Loucy (cell line): ENCODE results near the gene SCN8A.

Experiments
- H2AFZ ChIP-seq: fragments of 200-600 bp; sonication (generic); 2 replicates; pipeline ENCODE4 v1.6.0; 2016; ENCODE audit warnings: antibody characterized with exemption, mild to moderate bottlenecking, low read length, moderate library complexity
- H3F3A ChIP-seq: fragments of 200-600 bp; 2 replicates; pipeline ENCODE4 v1.6.0; 2016; ENCODE audit warnings: antibody characterized with exemption, low read depth, mild to moderate bottlenecking
- H3K27me3 ChIP-seq: fragments of 200-600 bp; sonication (generic); 2 replicates; pipeline ENCODE4 v1.6.1; 2014; ENCODE audit warnings: low read length, mild to moderate bottlenecking; ENCODE audit not compliant: insufficient read depth, poor library complexity, severe bottlenecking
- H3K36me3 ChIP-seq: fragments of 200-600 bp; sonication (generic); 2 replicates; pipeline ENCODE4 v1.6.1; 2016; ENCODE audit warnings: low read length; ENCODE audit not compliant: insufficient read depth
- H3K4me1 ChIP-seq: fragments of 200-600 bp; sonication (generic); 2 replicates; pipeline ENCODE4 v1.5.1; 2014; ENCODE audit warnings: low read length, mild to moderate bottlenecking; ENCODE audit not compliant: insufficient read depth, poor library complexity, severe bottlenecking
- H3K4me2 ChIP-seq: fragments of 200-600 bp; sonication (generic); 2 replicates; pipeline ENCODE4 v1.6.0; 2014; ENCODE audit warnings: antibody characterized with exemption, low read length, low read depth, mild to moderate bottlenecking; ENCODE audit not compliant: poor library complexity, severe bottlenecking
- H3K4me3 ChIP-seq: fragments of 200-600 bp; sonication (generic); 2 replicates; pipeline ENCODE4 v1.5.1; 2014; ENCODE audit warnings: low read length, mild to moderate bottlenecking, mixed read lengths; ENCODE audit not compliant: poor library complexity, severe bottlenecking
- H3K79me2 ChIP-seq: fragments of 200-600 bp; sonication (generic); 2 replicates; pipeline ENCODE4 v1.6.1; 2014; ENCODE audit warnings: low read length; ENCODE audit not compliant: insufficient read depth
- H3K9ac ChIP-seq: fragments of 200-600 bp; sonication (generic); 2 replicates; pipeline ENCODE4 v1.6.0; 2014; ENCODE audit warnings: mild to moderate bottlenecking, low read depth, low read length, moderate library complexity; ENCODE audit not compliant: poor library complexity, severe bottlenecking
- H3K9me2 ChIP-seq: fragments of 200-600 bp; sonication (generic); replicated peaks from 2 replicates; pipeline ENCODE4 v1.6.1; 2016; ENCODE audit warnings: low read depth, low read length, mixed read lengths
- H3K9me3 ChIP-seq: fragments of 200-600 bp; sonication (generic); 2 replicates; pipeline ENCODE4 v1.6.1; 2014; ENCODE audit warnings: mild to moderate bottlenecking, antibody characterized with exemption, low read length, low read depth; ENCODE audit not compliant: insufficient read depth
- H4K20me1 ChIP-seq: fragments of 200-600 bp; sonication (generic); 2 replicates; pipeline ENCODE4 v1.6.0; 2014; ENCODE audit warnings: antibody characterized with exemption, low read length, mild to moderate bottlenecking; ENCODE audit not compliant: insufficient read depth, poor library complexity, severe bottlenecking
- CTCF ChIP-seq: fragments of 200-600 bp; sonication (generic); conservative IDR thresholded peaks from 2 replicates; pipeline ENCODE4 v1.5.1; 2014; ENCODE audit warnings: mild to moderate bottlenecking, antibody characterized with exemption, low read length
- EZH2phosphoT487 ChIP-seq: fragments of 200-600 bp; IDR thresholded peaks from 2 replicates; pipeline ENCODE4 v1.6.1; 2018; ENCODE audit warnings: antibody characterized with exemption, mild to moderate bottlenecking, moderate library complexity, borderline replicate concordance

The SCN8A gene

GRCh38 chr12:51653431-51653830, 62.4 kb downstream of the SCN8A start:
- Histone ChIP-seq H2AFZ (no peak overlapping the region), H3K36me3 (no peaks in the 10 kb centered on the region), H3K27me3 (no peaks in the 10 kb centered on the region), H3K9ac (no peak overlapping the region), H3K4me3 (no peak overlapping the region), H3K4me1 (no peaks in the 10 kb centered on the region), H4K20me1 (no peaks in the 10 kb centered on the region), H3K9me3 (no peaks in the 10 kb centered on the region), H3F3A (no peaks in the 10 kb centered on the region), H3K4me2 (no peak overlapping the region), H3K79me2 (no peaks in the 10 kb centered on the region), H3K9me2 (no peaks in the 10 kb centered on the region)
- TF ChIP-seq CTCF (no peak), EZH2phosphoT487 (no peak)

GRCh38 chr12:51661199-51661598, 70.2 kb downstream of the SCN8A start:
- TF ChIP-seq CTCF (no peak), EZH2phosphoT487 (no peak)
- H2AFZ ChIP-seq = no peak overlapping the region
- no peaks in the 10 kb centered on the region for H3K36me3 ChIP-seq
- no peaks in the 10 kb centered on the region for H4K20me1 ChIP-seq
- H3F3A ChIP-seq = no peaks in the 10 kb centered on the region
- H3K4me2 ChIP-seq = no peak overlapping the region
- no peak overlapping the region for H3K4me3 ChIP-seq
- no peaks in the 10 kb centered on the region for H3K27me3 ChIP-seq
- H3K4me1 ChIP-seq = no peaks in the 10 kb centered on the region
- no peaks in the 10 kb centered on the region for H3K9me2 ChIP-seq
- H3K9me3 ChIP-seq = no peaks in the 10 kb centered on the region
- H3K9ac ChIP-seq = no peak overlapping the region
- H3K79me2 ChIP-seq = no peaks in the 10 kb centered on the region

- Histone ChIP-seq H3K79me2 (no peaks in the 10 kb centered on the region), H3K9ac (no peak overlapping the region), H3K27me3 (no peaks in the 10 kb centered on the region), H3K4me1 (peaks cover under 1% of the 10 kb centered on the region), H3K9me2 (no peaks in the 10 kb centered on the region), H4K20me1 (no peaks in the 10 kb centered on the region), H3K4me2 (no peak overlapping the region), H3K36me3 (no peaks in the 10 kb centered on the region), H3K4me3 (no peak overlapping the region), H3F3A (no peaks in the 10 kb centered on the region), H2AFZ (no peak overlapping the region), H3K9me3 (no peaks in the 10 kb centered on the region)
- no peak for TF ChIP-seq EZH2phosphoT487
- TF ChIP-seq CTCF = no peak
These were observed 70.8 kb downstream of the SCN8A start for GRCh38 chr12:51661836-51662235.
